ENCODE data around the gene NRCAM. TPM values are rescaled to one million over a fixed set of nuclear protein-coding genes. Genes with fewer than 3 reads are reported as not detected.

The NRCAM gene
- total and polyA plus RNA-seq, 2 of the 13 experiments (the other 11 are each of a cell fraction or from before 2014, with no cell fraction given), result 0.31 to 0.33 TPM

DNA sequence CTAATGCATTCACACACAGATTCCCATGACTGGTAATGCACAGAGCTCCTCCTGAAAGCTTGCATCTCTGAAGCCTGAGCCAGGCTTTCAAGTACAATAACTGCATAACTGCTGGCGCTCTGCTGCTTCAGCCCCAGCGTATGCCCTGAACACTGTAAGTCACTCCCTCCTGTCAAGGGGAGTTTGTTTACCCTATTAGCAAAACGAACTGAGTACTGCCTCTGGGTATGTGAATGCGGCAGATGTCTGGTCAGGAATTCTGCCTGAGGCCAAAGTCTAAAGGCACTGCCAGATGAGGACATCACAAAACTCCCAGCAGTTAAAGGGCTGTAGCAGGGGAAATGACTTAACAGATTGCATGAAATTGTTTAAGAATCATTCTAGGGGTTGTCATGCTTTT lies 97.7 kb downstream of the NRCAM start (continued):
- TF ChIP-seq ZKSCAN8 (CRISPR knock-in tag; IDR thresholded peaks at IDR 0.05; ENCODE audit: borderline replicate concordance) (peak; percentile 83; the same call in 1 of the 2 replicates), ZSCAN29 (CRISPR knock-in tag; conservative IDR thresholded peaks at IDR 0.05) (peak; percentile 58; the same call in 1 of the 2 replicates), ZSCAN12 (CRISPR knock-in tag; IDR thresholded peaks at IDR 0.05) (no peak), ZNF790 (CRISPR knock-in tag; IDR thresholded peaks at IDR 0.05; ENCODE audit: borderline replicate concordance) (no peak), ZNF564 (CRISPR knock-in tag; IDR thresholded peaks at IDR 0.05) (no peak; the same call in 1 of the 2 replicates), SNAI1 (CRISPR knock-in tag; IDR thresholded peaks at IDR 0.05; ENCODE audit: borderline replicate concordance) (no peak), HNRNPLL (IDR thresholded peaks at IDR 0.05; ENCODE audit: low read depth, low read length, poor library complexity, severe bottlenecking) (no peak), KDM2A (CRISPR knock-in tag; IDR thresholded peaks at IDR 0.05; ENCODE audit: borderline replicate concordance, low read depth) (peak; percentile 60; the same call in 1 of the 2 replicates), ZNF75D (CRISPR knock-in tag; IDR thresholded peaks at IDR 0.05; ENCODE audit: borderline replicate concordance) (no peak), ZNF101 (CRISPR knock-in tag; IDR thresholded peaks at IDR 0.05; ENCODE audit: borderline replicate concordance, low read depth) (no peak), ZSCAN9 (CRISPR knock-in tag; IDR thresholded peaks at IDR 0.05; ENCODE audit: borderline replicate concordance) (peak; percentile 76; the same call in 1 of the 2 replicates), ATF7 (IDR thresholded peaks at IDR 0.05) (peak; percentile 51; the same call in 1 of the 2 replicates), ATF7 (CRISPR knock-in tag; IDR thresholded peaks at IDR 0.05) (0 out of 2 replicates have a peak, but pooled peaks have one; percentile 44), CHD2 (IDR thresholded peaks at IDR 0.05; ENCODE audit: low read depth, low read length) (no peak)
- TF ChIP-seq, protein P1, sequence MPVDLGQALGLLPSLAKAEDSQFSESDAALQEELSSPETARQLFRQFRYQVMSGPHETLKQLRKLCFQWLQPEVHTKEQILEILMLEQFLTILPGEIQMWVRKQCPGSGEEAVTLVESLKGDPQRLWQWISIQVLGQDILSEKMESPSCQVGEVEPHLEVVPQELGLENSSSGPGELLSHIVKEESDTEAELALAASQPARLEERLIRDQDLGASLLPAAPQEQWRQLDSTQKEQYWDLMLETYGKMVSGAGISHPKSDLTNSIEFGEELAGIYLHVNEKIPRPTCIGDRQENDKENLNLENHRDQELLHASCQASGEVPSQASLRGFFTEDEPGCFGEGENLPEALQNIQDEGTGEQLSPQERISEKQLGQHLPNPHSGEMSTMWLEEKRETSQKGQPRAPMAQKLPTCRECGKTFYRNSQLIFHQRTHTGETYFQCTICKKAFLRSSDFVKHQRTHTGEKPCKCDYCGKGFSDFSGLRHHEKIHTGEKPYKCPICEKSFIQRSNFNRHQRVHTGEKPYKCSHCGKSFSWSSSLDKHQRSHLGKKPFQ (CRISPR knock-in tag; IDR thresholded peaks at IDR 0.05; ENCODE audit: insufficient replicate concordance), result no peak
- TF ChIP-seq, protein P2, sequence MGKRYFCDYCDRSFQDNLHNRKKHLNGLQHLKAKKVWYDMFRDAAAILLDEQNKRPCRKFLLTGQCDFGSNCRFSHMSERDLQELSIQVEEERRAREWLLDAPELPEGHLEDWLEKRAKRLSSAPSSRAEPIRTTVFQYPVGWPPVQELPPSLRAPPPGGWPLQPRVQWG (CRISPR knock-in tag; IDR thresholded peaks at IDR 0.05; ENCODE audit: borderline replicate concordance, low read depth), result no peak
- TF ChIP-seq, protein P3, sequence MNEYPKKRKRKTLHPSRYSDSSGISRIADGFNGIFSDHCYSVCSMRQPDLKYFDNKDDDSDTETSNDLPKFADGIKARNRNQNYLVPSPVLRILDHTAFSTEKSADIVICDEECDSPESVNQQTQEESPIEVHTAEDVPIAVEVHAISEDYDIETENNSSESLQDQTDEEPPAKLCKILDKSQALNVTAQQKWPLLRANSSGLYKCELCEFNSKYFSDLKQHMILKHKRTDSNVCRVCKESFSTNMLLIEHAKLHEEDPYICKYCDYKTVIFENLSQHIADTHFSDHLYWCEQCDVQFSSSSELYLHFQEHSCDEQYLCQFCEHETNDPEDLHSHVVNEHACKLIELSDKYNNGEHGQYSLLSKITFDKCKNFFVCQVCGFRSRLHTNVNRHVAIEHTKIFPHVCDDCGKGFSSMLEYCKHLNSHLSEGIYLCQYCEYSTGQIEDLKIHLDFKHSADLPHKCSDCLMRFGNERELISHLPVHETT (CRISPR knock-in tag; conservative IDR thresholded peaks at IDR 0.05), result no peak
- TF ChIP-seq, protein P4, sequence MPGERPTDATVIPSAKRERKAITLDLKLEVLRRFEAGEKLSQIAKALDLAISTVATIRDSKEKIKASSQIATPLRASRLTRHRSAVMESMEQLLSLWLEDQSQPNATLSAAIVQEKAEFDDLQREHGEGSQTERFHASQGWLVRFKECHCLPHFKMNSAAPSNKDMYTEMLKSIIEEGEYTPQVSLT (CRISPR knock-in tag; IDR thresholded peaks at IDR 0.05; ENCODE audit: borderline replicate concordance, low read depth), result no peak

Data from HepG2 (cell line).